C4-2B (cell line): ENCODE data around the gene CD79B.

Experiments used
- ZFX ChIP-seq: fragments of 450-650 bp; IDR thresholded peaks from 2 replicates; pipeline ENCODE4 v1.6.1; 2017
- TF ChIP-seq, protein P1 (sequence below): fragments of 450-650 bp; conservative IDR thresholded peaks from 2 replicates; pipeline ENCODE4 v1.5.1; 2017; ENCODE audit warnings: mild to moderate bottlenecking

DNA sequence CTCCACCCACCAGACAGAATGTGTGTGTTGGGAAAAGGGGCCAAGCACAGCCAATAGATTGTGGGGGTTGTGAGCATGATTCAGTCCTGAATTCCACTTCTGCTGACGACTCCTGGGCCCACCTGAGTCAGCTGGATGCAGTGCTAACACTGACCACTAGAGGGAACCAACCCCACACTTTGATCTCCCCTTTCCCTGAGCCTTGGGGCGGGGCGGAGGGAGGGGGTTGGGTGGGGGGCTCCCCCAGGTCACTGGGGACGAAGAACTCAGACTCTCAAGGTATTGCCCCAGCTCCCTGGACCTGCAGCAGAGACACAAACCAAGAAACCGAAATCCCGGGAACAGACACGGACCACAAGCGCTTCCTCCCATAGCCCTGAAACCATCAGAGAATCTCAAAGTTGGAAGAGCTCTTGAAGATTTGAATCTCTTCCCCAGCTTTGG, 20.5 kb downstream of the CD79B start:
- TF ChIP-seq, protein P1, sequence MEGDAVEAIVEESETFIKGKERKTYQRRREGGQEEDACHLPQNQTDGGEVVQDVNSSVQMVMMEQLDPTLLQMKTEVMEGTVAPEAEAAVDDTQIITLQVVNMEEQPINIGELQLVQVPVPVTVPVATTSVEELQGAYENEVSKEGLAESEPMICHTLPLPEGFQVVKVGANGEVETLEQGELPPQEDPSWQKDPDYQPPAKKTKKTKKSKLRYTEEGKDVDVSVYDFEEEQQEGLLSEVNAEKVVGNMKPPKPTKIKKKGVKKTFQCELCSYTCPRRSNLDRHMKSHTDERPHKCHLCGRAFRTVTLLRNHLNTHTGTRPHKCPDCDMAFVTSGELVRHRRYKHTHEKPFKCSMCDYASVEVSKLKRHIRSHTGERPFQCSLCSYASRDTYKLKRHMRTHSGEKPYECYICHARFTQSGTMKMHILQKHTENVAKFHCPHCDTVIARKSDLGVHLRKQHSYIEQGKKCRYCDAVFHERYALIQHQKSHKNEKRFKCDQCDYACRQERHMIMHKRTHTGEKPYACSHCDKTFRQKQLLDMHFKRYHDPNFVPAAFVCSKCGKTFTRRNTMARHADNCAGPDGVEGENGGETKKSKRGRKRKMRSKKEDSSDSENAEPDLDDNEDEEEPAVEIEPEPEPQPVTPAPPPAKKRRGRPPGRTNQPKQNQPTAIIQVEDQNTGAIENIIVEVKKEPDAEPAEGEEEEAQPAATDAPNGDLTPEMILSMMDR, result peak; percentile 85
- TF ChIP-seq ZFX, result no peak
